CD4-positive, alpha-beta T cell (primary cell): ENCODE results near the gene LGR6. TPM values are rescaled to one million over a fixed set of nuclear protein-coding genes. Genes with fewer than 3 reads are reported as not detected.

Source experiments
- ATAC-seq: fragments of 200-7000 bp; cut with Tn5 transposase; one replicate; pipeline ENCODE4 v1.10.0; 2022; ENCODE audit warnings: mild to moderate bottlenecking; ENCODE audit not compliant: poor library complexity
- CTCF ChIA-PET: fragments of 350-600 bp; sonication (Branson Sonifier 250); formaldehyde crosslinking; loops from one replicate; lab custom pipeline; 2021; ENCODE audit warnings: antibody characterized with exemption, inconsistent platforms; lab: Charles Lee
- POLR2A ChIA-PET: fragments of 350-600 bp; sonication (Branson Sonifier 250); formaldehyde crosslinking; loops from one replicate; lab custom pipeline; 2021; ENCODE audit warnings: antibody characterized with exemption, inconsistent platforms; lab: Charles Lee
- DNase-seq, 14 experiments: peaks; one replicate each; pipeline ENCODE4 v3.0.0-alpha.2; 2013 to 2020; ENCODE audit warnings: mixed read lengths in 2 of 14
- H3K27ac ChIP-seq, 2 donors: one replicate each; pipeline versions ENCODE4 v1.5.1 to v1.7.0; 2013; ENCODE audit warnings: low read length in 2 of 2, low read depth in 1 of 2, mild to moderate bottlenecking in 1 of 2
- H3K27me3 ChIP-seq, 2 experiments: 1 replicate in 1 of 2; 2 replicates in 1 of 2; pipeline versions ENCODE4 v1.6.1 to v1.7.0; 2013; ENCODE audit warnings: low read length in 2 of 2, control low read depth in 1 of 2, mild to moderate bottlenecking in 1 of 2, moderate library complexity in 1 of 2; ENCODE audit not compliant: insufficient read depth in 2 of 2, control insufficient read depth in 1 of 2
- H3K36me3 ChIP-seq: one replicate; pipeline ENCODE4 v1.6.1; 2013; ENCODE audit warnings: low read length, control low read depth; ENCODE audit not compliant: insufficient read depth
- H3K4me1 ChIP-seq: one replicate; pipeline ENCODE4 v1.6.1; 2013; ENCODE audit warnings: low read length, control low read depth; ENCODE audit not compliant: insufficient read depth
- H3K4me3 ChIP-seq: one replicate; pipeline ENCODE4 v1.5.1; 2013; ENCODE audit warnings: mild to moderate bottlenecking, low read length, moderate library complexity
- H3K9me3 ChIP-seq, 2 experiments: 1 replicate in 1 of 2; 2 replicates in 1 of 2; pipeline versions ENCODE4 v1.6.1 to v1.7.0; 2013; ENCODE audit warnings: low read length in 2 of 2, mild to moderate bottlenecking in 2 of 2, control low read depth in 1 of 2, moderate library complexity in 1 of 2; ENCODE audit not compliant: control insufficient read depth in 1 of 2, insufficient read depth in 1 of 2
- H3K27ac Mint-ChIP-seq: one replicate; pipeline ENCODE4 v1.8.0; 2020; ENCODE audit warnings: mixed read lengths
- H3K27me3 Mint-ChIP-seq: one replicate; pipeline ENCODE4 v1.8.0; 2021; ENCODE audit warnings: mixed read lengths
- H3K36me3 Mint-ChIP-seq: one replicate; pipeline ENCODE4 v1.8.0; 2021; ENCODE audit warnings: low read depth, mixed read lengths
- H3K4me1 Mint-ChIP-seq: one replicate; pipeline ENCODE4 v1.8.0; 2021; ENCODE audit warnings: low read depth, mixed read lengths
- H3K4me3 Mint-ChIP-seq: one replicate; pipeline ENCODE4 v1.8.0; 2020; ENCODE audit warnings: mild to moderate bottlenecking, mixed read lengths
- H3K9me3 Mint-ChIP-seq: one replicate; pipeline ENCODE4 v1.8.0; 2020; ENCODE audit warnings: mixed read lengths
- intact Hi-C, 2 experiments: fragments of 100-400 bp; cut with DNase I in 1 of 2; cut with micrococcal nuclease in 1 of 2; formaldehyde crosslinking; loops; one replicate each; pipeline versions ENCODE4 v1.15.1 to v1.9.0; 2023 to 2025; cut with DNase I, micrococcal nuclease
- total RNA-seq, 174 experiments: library from RNA in 2 of 174; stranded (reverse) in 2 of 174; gene quantifications; one replicate each; pipeline ENCODE4 v1.2.3 and lab custom pipeline; 2021 to 2026
- TF ChIP-seq, protein P1 (sequence below): fragments of 200-600 bp; IDR thresholded peaks from one replicate; pipeline ENCODE4 v1.8.0; 2022; ENCODE audit warnings: antibody characterized with exemption, mild to moderate bottlenecking

Gene LGR6
- total RNA-seq, 2 experiments from 2014 or later = 0.19 to 0.45 TPM

DNA sequence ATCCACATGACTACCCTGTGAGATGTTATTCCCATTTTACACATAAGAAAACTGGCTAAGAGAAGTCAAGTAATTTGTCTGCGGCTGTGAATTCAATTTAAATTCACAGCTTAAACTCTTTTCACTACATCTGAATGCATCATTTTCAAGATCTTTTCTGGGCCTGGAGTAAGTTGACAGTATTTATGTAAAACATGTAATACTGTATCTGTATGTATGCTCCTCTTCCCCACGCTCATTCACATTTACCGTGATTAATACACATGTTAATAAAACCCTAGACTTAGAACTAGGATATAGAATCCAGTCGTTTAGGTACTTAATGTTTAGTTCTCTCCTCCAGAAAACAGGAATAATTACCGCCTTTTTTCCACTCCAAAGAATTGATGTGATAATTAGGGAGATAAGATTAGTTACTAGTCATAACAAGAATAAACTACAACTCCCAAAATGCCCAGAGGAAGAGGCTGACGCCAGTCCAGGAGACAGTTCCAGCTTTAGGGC, 154.5 kb downstream of the LGR6 start:
- peak overlapping the region; percentile 91 for H3K4me3 ChIP-seq
- CTCF ChIA-PET = interaction anchor here (1.2 to 1.5 kb wide), 2 partner anchors 188 to 193 kb away, joined by 3 read pairs; partner anchors contain the start of gene PTPN7
- no peaks in the 10 kb centered on the region for H3K9me3 ChIP-seq
- intact Hi-C loops = loop anchor here in 1 of 2 experiments (2.0 to 10.0 kb wide), 5 partner anchors 467 to 1447 kb away; partner anchors contain the start of genes IPO9, PCAT6, RABIF and TMEM183A
- no peaks in the 10 kb centered on the region for H3K36me3 ChIP-seq
- POLR2A ChIA-PET = interaction anchor here (1.3 to 2.1 kb wide), 2 partner anchors 187 to 579 kb away, joined by 3 to 7 read pairs; partner anchors contain the start of genes KLHL12 and PTPN7
- H3K27ac Mint-ChIP-seq = peak overlapping the region; percentile 87
- H3K36me3 Mint-ChIP-seq = peaks cover 9% of the 10 kb centered on the region
- DNase-seq (no peak), ATAC-seq (no peak)
- H3K9me3 Mint-ChIP-seq = no peaks in the 10 kb centered on the region
- peaks cover 37% of the 10 kb centered on the region for H3K4me1 Mint-ChIP-seq
- H3K4me1 ChIP-seq = peaks cover 7% of the 10 kb centered on the region
- H3K4me3 Mint-ChIP-seq = peak overlapping the region; percentile 92
- H3K27me3 Mint-ChIP-seq = no peaks in the 10 kb centered on the region
- H3K27ac ChIP-seq = peak overlapping the region; percentile 70 to 77
- no peaks in the 10 kb centered on the region for H3K27me3 ChIP-seq
- TF ChIP-seq, protein P1, sequence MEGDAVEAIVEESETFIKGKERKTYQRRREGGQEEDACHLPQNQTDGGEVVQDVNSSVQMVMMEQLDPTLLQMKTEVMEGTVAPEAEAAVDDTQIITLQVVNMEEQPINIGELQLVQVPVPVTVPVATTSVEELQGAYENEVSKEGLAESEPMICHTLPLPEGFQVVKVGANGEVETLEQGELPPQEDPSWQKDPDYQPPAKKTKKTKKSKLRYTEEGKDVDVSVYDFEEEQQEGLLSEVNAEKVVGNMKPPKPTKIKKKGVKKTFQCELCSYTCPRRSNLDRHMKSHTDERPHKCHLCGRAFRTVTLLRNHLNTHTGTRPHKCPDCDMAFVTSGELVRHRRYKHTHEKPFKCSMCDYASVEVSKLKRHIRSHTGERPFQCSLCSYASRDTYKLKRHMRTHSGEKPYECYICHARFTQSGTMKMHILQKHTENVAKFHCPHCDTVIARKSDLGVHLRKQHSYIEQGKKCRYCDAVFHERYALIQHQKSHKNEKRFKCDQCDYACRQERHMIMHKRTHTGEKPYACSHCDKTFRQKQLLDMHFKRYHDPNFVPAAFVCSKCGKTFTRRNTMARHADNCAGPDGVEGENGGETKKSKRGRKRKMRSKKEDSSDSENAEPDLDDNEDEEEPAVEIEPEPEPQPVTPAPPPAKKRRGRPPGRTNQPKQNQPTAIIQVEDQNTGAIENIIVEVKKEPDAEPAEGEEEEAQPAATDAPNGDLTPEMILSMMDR = no peak

DNA sequence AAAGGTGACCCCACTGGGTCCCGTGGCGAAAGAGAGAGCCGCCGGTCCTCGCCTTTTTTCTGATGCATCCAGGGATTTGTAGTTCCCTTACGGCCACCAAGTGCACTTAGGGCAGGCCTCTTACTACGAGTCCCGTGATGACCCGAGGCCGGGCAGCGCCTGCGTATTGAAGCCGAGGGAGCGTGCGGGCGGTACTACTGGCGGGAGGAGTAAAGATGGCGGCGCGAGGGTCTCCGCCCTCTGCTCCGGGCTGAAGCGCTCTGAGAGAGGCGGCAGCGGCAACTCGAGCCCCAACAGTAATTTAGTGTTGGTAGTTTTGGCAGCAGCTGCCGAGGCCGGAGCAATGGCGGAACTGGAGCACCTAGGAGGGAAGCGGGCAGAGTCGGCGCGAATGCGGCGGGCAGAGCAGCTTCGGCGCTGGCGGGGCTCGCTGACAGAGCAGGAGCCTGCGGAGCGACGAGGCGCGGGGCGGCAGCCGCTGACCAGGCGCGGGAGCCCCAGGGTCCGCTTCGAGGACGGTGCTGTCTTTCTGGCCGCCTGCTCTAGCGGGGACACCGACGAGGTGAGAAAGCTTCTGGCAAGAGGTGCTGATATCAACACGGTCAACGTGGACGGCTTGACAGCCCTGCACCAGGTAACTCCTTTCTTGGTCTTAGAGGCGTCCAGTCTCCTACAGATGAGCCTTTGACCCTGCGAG, 155.1 kb downstream of the LGR6 start, which contains the start of gene PPP1R12B:
Gene PPP1R12B (plus strand): TSS at position 191 of the 697 bp plus-strand sequence. CDS start 153 bp downstream, at position 344.
- peaks cover 33% of the 10 kb centered on the region for H3K4me1 Mint-ChIP-seq
- peak; percentile 96 for ATAC-seq

More for the DNA sequence above, 155.1 kb downstream of the LGR6 start, which contains the start of gene PPP1R12B:
- H3K27me3 ChIP-seq = no peaks in the 10 kb centered on the region
- H3K4me3 ChIP-seq = peak within 1 kb of the TSS; percentile 91
- DNase-seq = peak; percentile 90 to 98 (median 94)
- no peaks in the 10 kb centered on the region for H3K9me3 ChIP-seq
- peak within 1 kb of the TSS; percentile 87 for H3K27ac Mint-ChIP-seq
- peaks cover 9% of the 10 kb centered on the region for H3K36me3 Mint-ChIP-seq
- TF ChIP-seq, protein P1 = no peak
- no peaks in the 10 kb centered on the region for H3K36me3 ChIP-seq
- no peaks in the 10 kb centered on the region for H3K27me3 Mint-ChIP-seq
- H3K4me3 Mint-ChIP-seq = peak within 1 kb of the TSS; percentile 92
- CTCF ChIA-PET = interaction anchor here (1.2 to 1.5 kb wide), 2 partner anchors 188 to 194 kb away, joined by 3 read pairs; partner anchors contain the start of gene PTPN7
- POLR2A ChIA-PET = interaction anchor here (0.9 to 2.1 kb wide), 3 partner anchors 187 to 659 kb away, joined by 3 to 7 read pairs (median 4); partner anchors contain the start of genes KLHL12, PTPN7 and TMEM183A
- H3K9me3 Mint-ChIP-seq = no peaks in the 10 kb centered on the region
- peaks cover 7% of the 10 kb centered on the region for H3K4me1 ChIP-seq
- intact Hi-C loops = loop anchor here in 1 of 2 experiments (2.0 to 10.0 kb wide), 5 partner anchors 466 to 1446 kb away; partner anchors contain the start of genes IPO9, PCAT6, RABIF and TMEM183A
- peak within 1 kb of the TSS; percentile 70 to 77 for H3K27ac ChIP-seq
